Forelimb muscle (tissue), 1 donor: ENCODE measurements around the gene AHRR. TPM values are rescaled to one million over a fixed set of nuclear protein-coding genes. Genes with fewer than 3 reads are reported as not detected.

Source experiments
- DNase-seq: peaks from one replicate; pipeline ENCODE4 v3.0.0-alpha.2; 2013; ENCODE audit warnings: low read depth
- polyA plus RNA-seq: library from polyadenylated mRNA; unstranded; fragments of 120-200 nt; gene quantifications from one replicate; pipeline ENCODE4 v1.2.1, GENCODE V29; 2013; ENCODE audit not compliant: insufficient read length

AHRR gene
- polyA plus RNA-seq, 1 donor, result 5.0 TPM

- no peak for DNase-seq
These were observed 24.9 kb downstream of the AHRR start for GRCh38 chr5:346229-346935.

- DNase-seq, result no peak
These were observed 26.3 kb downstream of the AHRR start for GRCh38 chr5:347712-348284.

GRCh38 chr5:348726-349125 is 27.2 kb downstream of the AHRR start:
- no peak for DNase-seq

- no peak for DNase-seq
These were observed 28.8 kb downstream of the AHRR start for GRCh38 chr5:350355-350754.

GRCh38 chr5:351084-351920 is 29.8 kb downstream of the AHRR start:
- DNase-seq, result no peak

- DNase-seq, result no peak
These were observed 30.4 kb downstream of the AHRR start for GRCh38 chr5:351921-352245.

GRCh38 chr5:352639-353611 is 31.4 kb downstream of the AHRR start:
- no peak for DNase-seq

- DNase-seq, result no peak
These were observed 32.4 kb downstream of the AHRR start for GRCh38 chr5:353612-354580.

GRCh38 chr5:354581-355378 is 33.3 kb downstream of the AHRR start:
- no peak for DNase-seq

- DNase-seq, result no peak
These were observed 33.9 kb downstream of the AHRR start for GRCh38 chr5:355379-355935.

- DNase-seq, result no peak
These were observed 34.4 kb downstream of the AHRR start for GRCh38 chr5:355958-356357.

GRCh38 chr5:359301-359897 is 37.9 kb downstream of the AHRR start:
- no peak for DNase-seq

GRCh38 chr5:360257-361027 is 38.9 kb downstream of the AHRR start:
- DNase-seq, result no peak

GRCh38 chr5:362189-362588 is 40.7 kb downstream of the AHRR start:
- no peak for DNase-seq

- no peak for DNase-seq
These were observed 41.7 kb downstream of the AHRR start for GRCh38 chr5:362978-363765.

GRCh38 chr5:364497-364896 is 43.0 kb downstream of the AHRR start:
- no peak for DNase-seq
